SU-DHL-6 (cell line): ENCODE data around the gene TTLL11.

Experiments
- CTCF ChIP-seq: fragments of 200-600 bp; sonication (generic); IDR thresholded peaks from one replicate; pipeline ENCODE4 v1.5.1; 2017; ENCODE audit warnings: antibody characterized with exemption, mild to moderate bottlenecking, low read length, moderate library complexity; ENCODE audit not compliant: insufficient read depth, poor library complexity, severe bottlenecking
- EZH2phosphoT487 ChIP-seq: fragments of 200-600 bp; sonication (generic), shearing (Covaris generic); conservative IDR thresholded peaks from 2 replicates; pipeline ENCODE4 v1.6.1; 2018; ENCODE audit warnings: mild to moderate bottlenecking, antibody characterized with exemption, low read length, moderate library complexity, mixed read lengths

DNA sequence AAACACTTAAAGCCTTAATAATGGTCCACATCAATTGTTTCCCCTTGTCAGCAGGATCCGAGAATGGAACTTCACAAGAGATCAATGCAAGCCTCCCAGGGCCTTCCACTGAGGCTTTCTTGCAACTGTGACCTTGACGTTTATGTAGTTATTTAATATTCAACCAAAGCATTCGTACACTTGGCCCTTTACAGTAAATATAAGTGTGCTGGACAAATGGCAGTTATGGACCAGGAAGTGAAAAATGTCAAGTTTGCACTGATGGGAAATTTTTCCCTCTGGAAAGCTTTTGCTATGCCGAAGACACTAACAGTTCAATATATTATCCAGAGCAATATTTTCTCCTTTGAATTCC, 101.8 kb downstream of the TTLL11 start:
- no peak for TF ChIP-seq CTCF
- TF ChIP-seq EZH2phosphoT487, result no peak
